ENCODE results near the gene PTDSS2. TPM values are rescaled to one million over a fixed set of nuclear protein-coding genes. Genes with fewer than 3 reads are reported as not detected.

The PTDSS2 gene
- polyA plus RNA-seq, 1 experiment: 15.8 TPM

DNA sequence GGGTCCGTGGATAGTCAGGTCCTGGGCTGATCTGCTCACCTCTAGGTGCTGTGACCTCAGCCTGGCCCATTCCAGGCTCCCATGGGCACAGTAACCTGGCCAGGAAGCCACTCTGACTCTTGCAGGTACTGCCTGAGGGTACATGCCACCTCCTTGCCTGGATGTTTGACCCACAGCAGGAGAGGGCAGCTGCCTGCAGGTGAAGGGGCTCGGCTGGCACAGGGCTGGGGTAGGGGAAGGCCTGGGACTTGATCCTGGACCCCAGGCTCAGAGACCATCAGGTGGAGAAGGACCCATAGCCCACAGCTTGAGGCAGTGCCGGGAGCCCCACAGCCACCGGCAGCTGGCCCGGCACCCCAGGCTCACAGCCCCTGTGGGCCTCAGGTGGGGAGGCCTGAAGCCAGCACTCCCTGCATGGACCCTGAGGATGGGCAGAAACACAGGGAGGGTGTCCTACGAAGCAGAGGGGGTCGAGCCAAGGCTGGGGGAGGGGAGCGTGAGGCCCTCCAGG is 89.9 kb downstream of the PTDSS2 start:
- DNase-seq (ENCODE audit: low read depth, low spot score): no peak
- no peaks in the 10 kb centered on the region; the same call in 1 of the 2 replicates for H3K9me3 ChIP-seq (ENCODE audit: control insufficient read depth, insufficient read depth, low read length)
- H3K27ac ChIP-seq (ENCODE audit: low read depth, low read length): no peak overlapping the region
- H3K4me3 ChIP-seq (ENCODE audit: low read depth, low read length): no peak overlapping the region
- H3K27me3 ChIP-seq (ENCODE audit: control insufficient read depth, insufficient read depth, low read length): no peaks in the 10 kb centered on the region
- CTCF ChIA-PET: interaction anchor here (1.1 kb wide), 1 partner anchor 15 kb away, joined by 3 read pairs; no protein-coding TSS in a partner anchor
- TF ChIP-seq, protein P1, sequence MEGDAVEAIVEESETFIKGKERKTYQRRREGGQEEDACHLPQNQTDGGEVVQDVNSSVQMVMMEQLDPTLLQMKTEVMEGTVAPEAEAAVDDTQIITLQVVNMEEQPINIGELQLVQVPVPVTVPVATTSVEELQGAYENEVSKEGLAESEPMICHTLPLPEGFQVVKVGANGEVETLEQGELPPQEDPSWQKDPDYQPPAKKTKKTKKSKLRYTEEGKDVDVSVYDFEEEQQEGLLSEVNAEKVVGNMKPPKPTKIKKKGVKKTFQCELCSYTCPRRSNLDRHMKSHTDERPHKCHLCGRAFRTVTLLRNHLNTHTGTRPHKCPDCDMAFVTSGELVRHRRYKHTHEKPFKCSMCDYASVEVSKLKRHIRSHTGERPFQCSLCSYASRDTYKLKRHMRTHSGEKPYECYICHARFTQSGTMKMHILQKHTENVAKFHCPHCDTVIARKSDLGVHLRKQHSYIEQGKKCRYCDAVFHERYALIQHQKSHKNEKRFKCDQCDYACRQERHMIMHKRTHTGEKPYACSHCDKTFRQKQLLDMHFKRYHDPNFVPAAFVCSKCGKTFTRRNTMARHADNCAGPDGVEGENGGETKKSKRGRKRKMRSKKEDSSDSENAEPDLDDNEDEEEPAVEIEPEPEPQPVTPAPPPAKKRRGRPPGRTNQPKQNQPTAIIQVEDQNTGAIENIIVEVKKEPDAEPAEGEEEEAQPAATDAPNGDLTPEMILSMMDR (IDR thresholded peaks at IDR 0.05; ENCODE audit: low read depth, low read length): no peak
- POLR2A ChIA-PET: no interaction called here

Small RNA genes lying within 50 kb of the gene (small RNA-seq; reads per million reads assigned to genes)
- gene RN7SL838P (ENCODE audit: insufficient read length, low read depth): not detected

Other genes with a start within 250 kb of the PTDSS2 start
- 75.0 and 86.4 TPM in 2 replicates for gene BET1L, start 242.9 kb upstream of the PTDSS2 start, polyA plus RNA-seq (2011; rRNA removed)
- 118 and 153 TPM in 2 replicates for gene RIC8A, start 242.6 kb upstream of the PTDSS2 start, polyA plus RNA-seq (2011; rRNA removed)
- 14.7 and 15.8 TPM in 2 replicates for gene SIRT3, start 213.9 kb upstream of the PTDSS2 start, polyA plus RNA-seq (2011; rRNA removed)
- 138 and 148 TPM in 2 replicates for gene PSMD13, start 213.3 kb upstream of the PTDSS2 start, polyA plus RNA-seq (2011; rRNA removed)
- not detected in 2 replicates for gene NLRP6, start 171.9 kb upstream of the PTDSS2 start, polyA plus RNA-seq (2011; rRNA removed)
- gene PGGHG, start 161.2 kb upstream of the PTDSS2 start, polyA plus RNA-seq (2011; rRNA removed): 4.0 and 5.2 TPM in 2 replicates
- gene IFITM5, start 150.8 kb upstream of the PTDSS2 start, polyA plus RNA-seq (2011; rRNA removed): not detected in 2 replicates
- 219 and 367 TPM in 2 replicates for gene IFITM2, start 142.5 kb upstream of the PTDSS2 start, polyA plus RNA-seq (2011; rRNA removed)
- 62.1 and 81.6 TPM in 2 replicates for gene IFITM1, start 136.2 kb upstream of the PTDSS2 start, polyA plus RNA-seq (2011; rRNA removed)
- 426 and 760 TPM in 2 replicates for gene IFITM3, start 129.4 kb upstream of the PTDSS2 start, polyA plus RNA-seq (2011; rRNA removed)
- 7.8 and 9.5 TPM in 2 replicates for gene B4GALNT4, start 80.8 kb upstream of the PTDSS2 start, polyA plus RNA-seq (2011; rRNA removed)
- 0.55 and 1.1 TPM in 2 replicates for gene PKP3, start 56.1 kb upstream of the PTDSS2 start, polyA plus RNA-seq (2011; rRNA removed)
- gene SIGIRR, start 35.3 kb upstream of the PTDSS2 start, polyA plus RNA-seq (2011; rRNA removed): 17.8 and 20.9 TPM in 2 replicates
- 0.10 TPM in 1 of 2 replicates, not detected in the other for gene ANO9, start 8.3 kb upstream of the PTDSS2 start, polyA plus RNA-seq (2011; rRNA removed)
- 98.6 and 168 TPM in 2 replicates for gene RNH1, start 57.0 kb downstream of the PTDSS2 start, polyA plus RNA-seq (2011; rRNA removed)
- 44.7 and 58.7 TPM in 2 replicates for gene HRAS, start 85.3 kb downstream of the PTDSS2 start, polyA plus RNA-seq (2011; rRNA removed)
- gene LRRC56, start 87.2 kb downstream of the PTDSS2 start, polyA plus RNA-seq (2011; rRNA removed): 0.86 and 1.5 TPM in 2 replicates
- gene LMNTD2, start 110.5 kb downstream of the PTDSS2 start, polyA plus RNA-seq (2011; rRNA removed): 0.32 and 0.67 TPM in 2 replicates
- gene RASSF7, start 110.7 kb downstream of the PTDSS2 start, polyA plus RNA-seq (2011; rRNA removed): 2.5 and 4.3 TPM in 2 replicates
- 7.3 and 8.4 TPM in 2 replicates for gene PHRF1, start 126.2 kb downstream of the PTDSS2 start, polyA plus RNA-seq (2011; rRNA removed)
- 2.4 and 3.6 TPM in 2 replicates for gene IRF7, start 165.7 kb downstream of the PTDSS2 start, polyA plus RNA-seq (2011; rRNA removed)
- gene CDHR5, start 174.7 kb downstream of the PTDSS2 start, polyA plus RNA-seq (2011; rRNA removed): not detected in 2 replicates
- not detected in 2 replicates for gene SCT, start 176.9 kb downstream of the PTDSS2 start, polyA plus RNA-seq (2011; rRNA removed)
- gene DRD4, start 187.0 kb downstream of the PTDSS2 start, polyA plus RNA-seq (2011; rRNA removed): 0.05 TPM in 1 of 2 replicates, not detected in the other
- gene DEAF1, start 244.9 kb downstream of the PTDSS2 start, polyA plus RNA-seq (2011; rRNA removed): 13.0 and 19.6 TPM in 2 replicates
- gene TMEM80, start 245.5 kb downstream of the PTDSS2 start, polyA plus RNA-seq (2011; rRNA removed): 16.2 and 18.7 TPM in 2 replicates